ENCODE data around the gene MYH9.

Gene MYH9

DNA sequence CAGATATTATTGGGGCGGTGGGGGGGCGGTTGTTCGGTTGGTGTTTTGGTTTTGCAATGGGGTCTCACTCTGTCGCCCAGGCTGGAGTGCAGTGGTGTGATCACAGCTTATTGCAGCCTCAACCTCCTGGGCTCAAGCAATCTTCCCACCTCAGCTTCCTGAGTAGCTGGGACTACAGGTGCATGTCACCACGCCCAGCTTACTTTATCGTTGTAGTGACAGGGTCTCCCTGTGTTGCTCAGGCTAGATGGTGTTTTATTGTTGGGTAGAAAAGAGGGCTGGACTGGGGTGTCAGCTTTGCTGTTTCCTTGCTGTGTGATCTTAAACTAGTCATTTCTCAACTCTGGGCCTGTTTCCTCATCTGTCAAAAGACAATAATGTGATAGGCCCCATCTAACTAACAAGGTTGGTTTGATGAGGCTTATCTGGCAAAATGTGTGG is 17.5 kb upstream of the MYH9 start:
- DNase-seq (ENCODE audit: low spot score) = no peak
- TF ChIP-seq, protein P1, sequence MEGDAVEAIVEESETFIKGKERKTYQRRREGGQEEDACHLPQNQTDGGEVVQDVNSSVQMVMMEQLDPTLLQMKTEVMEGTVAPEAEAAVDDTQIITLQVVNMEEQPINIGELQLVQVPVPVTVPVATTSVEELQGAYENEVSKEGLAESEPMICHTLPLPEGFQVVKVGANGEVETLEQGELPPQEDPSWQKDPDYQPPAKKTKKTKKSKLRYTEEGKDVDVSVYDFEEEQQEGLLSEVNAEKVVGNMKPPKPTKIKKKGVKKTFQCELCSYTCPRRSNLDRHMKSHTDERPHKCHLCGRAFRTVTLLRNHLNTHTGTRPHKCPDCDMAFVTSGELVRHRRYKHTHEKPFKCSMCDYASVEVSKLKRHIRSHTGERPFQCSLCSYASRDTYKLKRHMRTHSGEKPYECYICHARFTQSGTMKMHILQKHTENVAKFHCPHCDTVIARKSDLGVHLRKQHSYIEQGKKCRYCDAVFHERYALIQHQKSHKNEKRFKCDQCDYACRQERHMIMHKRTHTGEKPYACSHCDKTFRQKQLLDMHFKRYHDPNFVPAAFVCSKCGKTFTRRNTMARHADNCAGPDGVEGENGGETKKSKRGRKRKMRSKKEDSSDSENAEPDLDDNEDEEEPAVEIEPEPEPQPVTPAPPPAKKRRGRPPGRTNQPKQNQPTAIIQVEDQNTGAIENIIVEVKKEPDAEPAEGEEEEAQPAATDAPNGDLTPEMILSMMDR (IDR thresholded peaks at IDR 0.05; ENCODE audit: extremely low read depth, insufficient read depth, missing control alignments) = no peak
- in situ Hi-C loops (cut with MboI; ENCODE audit: low pct_unique_long_range_greater_than_20kb, low sequenced_read_pairs, unreplicated experiment) = no loop called here

DNA sequence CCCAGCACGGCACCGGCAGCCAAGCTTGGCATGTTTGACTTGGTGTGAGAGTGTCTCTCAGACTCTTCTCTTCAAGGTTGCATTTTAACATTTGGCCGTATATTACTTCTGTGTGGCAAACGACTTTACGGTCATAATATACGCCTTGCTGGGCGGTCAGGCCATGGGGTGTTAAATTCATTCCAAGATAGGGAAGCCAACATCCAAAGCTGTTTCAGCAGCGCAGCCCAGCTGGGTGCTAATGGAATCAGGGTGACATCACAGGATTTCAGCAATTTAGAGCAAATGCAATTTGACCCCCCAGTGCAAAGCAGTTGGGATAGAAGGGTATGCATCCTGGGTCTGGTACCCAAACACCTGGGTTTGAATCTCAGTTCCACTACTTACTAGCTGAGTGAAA is 16.7 kb upstream of the MYH9 start:
- in situ Hi-C loops (cut with MboI; ENCODE audit: low pct_unique_long_range_greater_than_20kb, low sequenced_read_pairs, unreplicated experiment) = no loop called here
- no peak for DNase-seq (ENCODE audit: low spot score)
- TF ChIP-seq, protein P1 (IDR thresholded peaks at IDR 0.05; ENCODE audit: extremely low read depth, insufficient read depth, missing control alignments) = no peak

DNA sequence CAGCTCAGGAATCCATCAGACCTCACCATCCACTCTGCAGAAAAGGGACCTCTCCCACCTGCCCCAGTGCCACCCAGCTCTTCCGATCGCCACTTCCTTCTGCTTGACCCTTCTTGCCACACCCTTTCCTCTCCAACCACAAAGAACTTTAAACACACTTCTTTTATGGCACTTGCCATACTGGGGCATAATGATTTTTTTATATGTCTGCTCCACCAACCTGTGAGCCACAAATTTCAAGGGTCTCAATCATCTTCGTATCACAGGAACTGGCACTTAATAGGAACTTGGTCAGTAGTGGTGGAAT is 11.7 kb upstream of the MYH9 start:
- no peak for DNase-seq (ENCODE audit: low spot score)
- in situ Hi-C loops (cut with MboI; ENCODE audit: low pct_unique_long_range_greater_than_20kb, low sequenced_read_pairs, unreplicated experiment) = no loop called here
- TF ChIP-seq, protein P1 (IDR thresholded peaks at IDR 0.05; ENCODE audit: extremely low read depth, insufficient read depth, missing control alignments) = no peak

DNA sequence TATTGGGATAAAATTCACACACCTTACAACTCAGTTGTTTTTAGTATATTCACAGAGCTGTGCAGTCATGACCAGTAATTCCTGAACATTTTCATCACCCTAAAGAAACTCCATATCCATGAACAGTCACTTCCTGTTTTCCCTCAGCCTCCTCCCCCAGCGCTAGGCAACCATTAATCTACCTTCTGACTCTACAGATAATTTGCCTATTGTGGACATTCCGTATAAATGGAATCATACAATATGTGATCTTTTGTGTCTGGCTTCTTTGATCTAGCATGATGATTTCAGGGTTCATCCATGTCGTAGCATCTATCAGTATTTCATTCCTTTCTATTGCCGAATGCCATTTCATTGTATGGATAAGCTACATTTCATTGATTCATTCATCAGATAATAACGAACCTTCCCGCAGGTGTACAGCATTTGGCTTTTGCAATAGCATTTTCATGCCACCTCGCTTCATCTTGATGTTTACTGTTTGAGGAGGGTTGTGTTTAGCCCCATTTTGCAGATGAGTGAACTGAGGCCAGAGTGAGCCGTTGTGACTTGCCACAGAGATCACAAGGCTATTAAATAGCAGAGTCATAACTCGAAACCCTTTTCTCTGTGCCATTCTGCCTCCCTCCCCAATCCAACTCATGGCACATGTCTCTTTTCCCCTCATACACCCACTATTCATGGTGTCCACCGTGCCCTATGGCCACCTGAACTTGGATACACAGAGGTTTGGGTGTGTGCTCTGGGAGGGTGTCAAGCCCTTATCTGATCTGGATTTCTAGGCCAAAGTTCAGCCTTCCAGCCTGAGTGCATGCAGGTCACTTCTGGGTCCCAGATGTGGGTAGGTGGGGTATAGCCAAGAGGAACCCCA is 11.1 kb upstream of the MYH9 start:
- in situ Hi-C loops (cut with MboI; ENCODE audit: low pct_unique_long_range_greater_than_20kb, low sequenced_read_pairs, unreplicated experiment) = no loop called here
- DNase-seq (ENCODE audit: low spot score) = peak; percentile 2

DNA sequence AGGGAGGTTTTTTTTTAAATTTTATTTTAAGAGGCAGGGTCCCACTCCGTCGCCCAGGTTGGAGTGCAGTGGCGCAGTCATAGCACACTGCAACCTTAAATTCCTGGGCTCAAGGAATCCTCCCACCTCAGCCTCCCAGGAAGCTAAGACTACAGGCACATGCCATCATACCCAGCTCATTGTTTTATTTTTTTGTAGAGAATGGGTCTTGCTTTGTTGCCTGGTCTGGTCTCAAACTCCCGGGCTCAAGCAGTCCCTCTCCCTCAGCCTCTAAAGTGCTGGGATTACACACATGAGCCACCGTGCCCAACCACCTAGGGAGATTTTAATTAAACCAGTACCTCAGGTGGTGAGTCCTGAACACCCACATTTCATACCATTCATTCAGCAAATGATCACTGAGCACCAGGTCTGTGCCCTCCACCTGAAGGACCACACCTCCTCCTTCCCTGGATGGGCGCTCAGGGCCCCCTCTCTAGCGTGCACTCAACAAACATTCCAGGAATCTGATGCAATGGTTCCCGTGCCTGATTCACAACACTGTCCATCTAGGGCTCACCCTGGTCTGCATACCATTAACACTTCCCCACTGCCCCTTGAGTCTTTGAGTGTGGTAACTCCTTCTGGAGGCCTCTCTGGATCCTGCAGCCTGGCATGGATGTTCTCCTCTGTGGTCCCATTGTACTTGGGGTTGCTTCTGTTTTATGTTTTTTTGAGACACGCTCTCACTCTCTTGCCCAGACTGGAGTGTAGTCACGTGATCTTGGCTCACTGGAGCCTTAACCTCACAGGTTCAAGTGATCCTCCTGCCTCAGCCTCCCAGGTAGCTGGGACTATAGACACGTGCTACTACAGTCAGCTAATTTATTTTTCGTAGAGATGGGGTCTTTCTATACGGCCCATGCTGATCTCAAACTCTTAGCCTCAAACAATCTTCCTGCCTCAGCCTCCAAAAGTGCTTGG is 9.6 kb upstream of the MYH9 start:
- TF ChIP-seq, protein P1 (IDR thresholded peaks at IDR 0.05; ENCODE audit: extremely low read depth, insufficient read depth, missing control alignments) = no peak
- DNase-seq (ENCODE audit: low spot score) = no peak
- in situ Hi-C loops (cut with MboI; ENCODE audit: low pct_unique_long_range_greater_than_20kb, low sequenced_read_pairs, unreplicated experiment) = no loop called here

More for the DNA sequence above, 11.1 kb upstream of the MYH9 start:
- TF ChIP-seq, protein P1 (IDR thresholded peaks at IDR 0.05; ENCODE audit: extremely low read depth, insufficient read depth, missing control alignments) = no peak

DNA sequence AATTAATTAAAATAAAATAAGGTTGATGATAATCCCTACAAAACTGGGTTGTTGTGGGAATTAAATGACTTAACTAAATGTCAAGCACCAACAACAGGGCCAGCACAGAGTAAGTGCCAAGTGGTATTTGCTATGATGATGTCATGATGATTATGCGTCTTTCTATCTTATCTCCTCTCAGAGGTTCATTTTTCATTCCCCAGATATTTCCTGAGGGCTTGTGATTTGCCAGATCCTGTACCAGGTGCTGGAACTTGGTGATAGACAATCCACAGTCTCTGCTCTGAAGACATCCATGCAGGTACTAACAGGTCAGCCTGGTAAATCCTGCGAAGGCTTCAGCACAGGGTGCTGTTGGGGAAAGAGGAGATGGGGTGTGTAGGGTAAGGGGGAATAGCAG is 8.1 kb upstream of the MYH9 start:
- TF ChIP-seq, protein P1 (IDR thresholded peaks at IDR 0.05; ENCODE audit: extremely low read depth, insufficient read depth, missing control alignments) = no peak
- in situ Hi-C loops (cut with MboI; ENCODE audit: low pct_unique_long_range_greater_than_20kb, low sequenced_read_pairs, unreplicated experiment) = no loop called here
- no peak for DNase-seq (ENCODE audit: low spot score)
